ENCODE measurements around the gene GJA3.

Gene GJA3

DNA sequence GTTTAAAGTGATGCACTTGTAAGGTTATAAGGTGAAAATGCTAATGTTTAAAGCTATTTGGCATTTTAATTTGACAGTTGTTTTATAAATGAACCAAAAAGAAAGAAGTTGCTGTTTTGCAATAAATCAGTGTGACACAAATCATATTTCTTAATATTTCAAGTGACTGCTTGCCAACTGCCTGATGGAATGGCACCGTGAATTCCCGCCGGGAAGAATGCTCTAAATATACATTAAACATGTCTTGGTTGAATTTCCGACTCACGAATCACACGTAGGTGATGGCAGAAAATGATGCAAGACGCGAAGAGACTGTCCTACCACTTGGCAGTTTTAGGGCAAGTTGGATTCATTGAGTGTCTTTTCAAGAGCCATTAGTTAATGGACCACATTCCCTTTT lies 34.9 kb upstream of the GJA3 start:
- no peak overlapping the region for H3K4me3 ChIP-seq (ENCODE audit: low read length)
- peak; percentile 71 for DNase-seq (ENCODE audit: low read depth)
- TF ChIP-seq, protein P1, sequence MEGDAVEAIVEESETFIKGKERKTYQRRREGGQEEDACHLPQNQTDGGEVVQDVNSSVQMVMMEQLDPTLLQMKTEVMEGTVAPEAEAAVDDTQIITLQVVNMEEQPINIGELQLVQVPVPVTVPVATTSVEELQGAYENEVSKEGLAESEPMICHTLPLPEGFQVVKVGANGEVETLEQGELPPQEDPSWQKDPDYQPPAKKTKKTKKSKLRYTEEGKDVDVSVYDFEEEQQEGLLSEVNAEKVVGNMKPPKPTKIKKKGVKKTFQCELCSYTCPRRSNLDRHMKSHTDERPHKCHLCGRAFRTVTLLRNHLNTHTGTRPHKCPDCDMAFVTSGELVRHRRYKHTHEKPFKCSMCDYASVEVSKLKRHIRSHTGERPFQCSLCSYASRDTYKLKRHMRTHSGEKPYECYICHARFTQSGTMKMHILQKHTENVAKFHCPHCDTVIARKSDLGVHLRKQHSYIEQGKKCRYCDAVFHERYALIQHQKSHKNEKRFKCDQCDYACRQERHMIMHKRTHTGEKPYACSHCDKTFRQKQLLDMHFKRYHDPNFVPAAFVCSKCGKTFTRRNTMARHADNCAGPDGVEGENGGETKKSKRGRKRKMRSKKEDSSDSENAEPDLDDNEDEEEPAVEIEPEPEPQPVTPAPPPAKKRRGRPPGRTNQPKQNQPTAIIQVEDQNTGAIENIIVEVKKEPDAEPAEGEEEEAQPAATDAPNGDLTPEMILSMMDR (IDR thresholded peaks at IDR 0.05; ENCODE audit: insufficient read depth, low read depth, low read length, missing control alignments): no peak

DNA sequence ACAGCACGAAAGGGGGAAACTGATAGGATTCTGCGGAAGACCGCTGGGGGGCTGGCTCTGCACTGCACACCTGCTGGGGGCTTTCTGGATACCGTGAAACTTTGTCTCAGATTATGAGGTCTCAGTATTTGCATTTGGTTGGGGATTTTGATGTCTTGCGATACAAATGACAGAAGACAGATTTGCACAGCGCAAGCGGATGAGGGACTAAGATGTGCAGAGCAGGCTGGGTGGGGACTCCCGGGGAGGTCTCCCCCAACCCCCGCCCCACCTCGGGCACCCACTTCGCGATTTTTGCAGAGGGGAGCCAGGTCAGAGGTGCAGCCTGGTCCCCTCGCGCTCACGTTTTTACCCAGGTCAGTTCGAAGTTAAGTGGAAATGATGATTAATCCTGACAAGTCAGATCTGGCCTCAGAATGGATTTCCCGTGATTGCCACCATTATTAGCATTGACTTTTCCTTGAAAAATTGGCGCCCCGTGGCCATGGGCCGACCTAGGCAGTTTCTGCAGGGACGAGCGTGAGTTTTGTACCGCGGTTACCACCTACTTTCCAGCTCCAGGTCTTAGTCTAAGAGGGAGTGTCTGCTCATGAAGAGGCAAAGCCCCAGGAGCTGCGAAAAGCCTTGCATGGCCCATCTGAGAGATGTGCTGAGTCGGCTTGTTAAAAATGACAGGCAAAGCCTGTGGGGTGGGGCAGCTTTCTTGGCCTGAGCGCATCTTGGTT lies 33.2 kb upstream of the GJA3 start:
- H3K4me3 ChIP-seq (ENCODE audit: low read length): peak overlapping the region; percentile 80
- peak; percentile 79 for DNase-seq (ENCODE audit: low read depth)
- TF ChIP-seq, protein P1 (IDR thresholded peaks at IDR 0.05; ENCODE audit: insufficient read depth, low read depth, low read length, missing control alignments): no peak

- no peak for DNase-seq (ENCODE audit: low read depth)
- TF ChIP-seq, protein P1 (IDR thresholded peaks at IDR 0.05; ENCODE audit: insufficient read depth, low read depth, low read length, missing control alignments): no peak
- H3K4me3 ChIP-seq (ENCODE audit: low read length): peak overlapping the region; percentile 80
Observed at GRCh38 chr13:20193162-20193906, 32.5 kb upstream of the GJA3 start.

GRCh38 chr13:20192836-20193161 lies 31.9 kb upstream of the GJA3 start, which contains the start of gene GJB2:
Gene GJB2, minus strand, starts transcription at chr13:20192938. Its CDS starts 3,357 bp downstream, at chr13:20189581.
- DNase-seq (ENCODE audit: low read depth): peak; percentile 65
- H3K4me3 ChIP-seq (ENCODE audit: low read length): peak within 1 kb of the TSS; percentile 80
- TF ChIP-seq, protein P1 (IDR thresholded peaks at IDR 0.05; ENCODE audit: insufficient read depth, low read depth, low read length, missing control alignments): no peak

DNA sequence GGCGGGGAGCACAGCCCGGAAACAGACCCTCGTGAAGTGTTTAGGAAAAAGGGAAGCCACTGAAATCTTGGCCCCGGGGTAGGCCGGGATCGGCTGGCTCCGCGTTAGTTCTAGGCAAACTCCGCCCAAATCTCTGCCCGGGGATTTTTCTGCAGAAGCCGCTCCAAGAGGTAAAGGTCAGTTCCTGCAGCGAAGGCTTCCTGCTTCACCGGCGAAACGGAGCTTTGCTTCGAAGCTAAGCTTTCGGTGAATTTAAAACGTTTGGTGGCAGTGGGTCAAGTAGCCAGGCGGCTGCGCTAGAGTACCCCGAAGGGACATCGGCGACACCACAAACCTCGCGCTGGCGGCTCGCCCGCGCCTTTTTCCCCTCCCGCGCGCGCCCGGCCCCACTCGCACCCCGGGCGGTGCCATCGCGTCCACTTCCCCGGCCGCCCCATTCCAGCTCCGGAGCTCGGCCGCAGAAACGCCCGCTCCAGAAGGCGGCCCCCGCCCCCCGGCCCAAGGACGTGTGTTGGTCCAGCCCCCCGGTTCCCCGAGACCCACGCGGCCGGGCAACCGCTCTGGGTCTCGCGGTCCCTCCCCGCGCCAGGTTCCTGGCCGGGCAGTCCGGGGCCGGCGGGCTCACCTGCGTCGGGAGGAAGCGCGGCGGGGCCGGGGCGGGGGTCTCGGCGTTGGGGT lies 31.4 kb upstream of the GJA3 start:
- TF ChIP-seq, protein P1 (IDR thresholded peaks at IDR 0.05; ENCODE audit: insufficient read depth, low read depth, low read length, missing control alignments): no peak
- DNase-seq (ENCODE audit: low read depth): peak; percentile 42
- peak overlapping the region; percentile 80 for H3K4me3 ChIP-seq (ENCODE audit: low read length)

DNA sequence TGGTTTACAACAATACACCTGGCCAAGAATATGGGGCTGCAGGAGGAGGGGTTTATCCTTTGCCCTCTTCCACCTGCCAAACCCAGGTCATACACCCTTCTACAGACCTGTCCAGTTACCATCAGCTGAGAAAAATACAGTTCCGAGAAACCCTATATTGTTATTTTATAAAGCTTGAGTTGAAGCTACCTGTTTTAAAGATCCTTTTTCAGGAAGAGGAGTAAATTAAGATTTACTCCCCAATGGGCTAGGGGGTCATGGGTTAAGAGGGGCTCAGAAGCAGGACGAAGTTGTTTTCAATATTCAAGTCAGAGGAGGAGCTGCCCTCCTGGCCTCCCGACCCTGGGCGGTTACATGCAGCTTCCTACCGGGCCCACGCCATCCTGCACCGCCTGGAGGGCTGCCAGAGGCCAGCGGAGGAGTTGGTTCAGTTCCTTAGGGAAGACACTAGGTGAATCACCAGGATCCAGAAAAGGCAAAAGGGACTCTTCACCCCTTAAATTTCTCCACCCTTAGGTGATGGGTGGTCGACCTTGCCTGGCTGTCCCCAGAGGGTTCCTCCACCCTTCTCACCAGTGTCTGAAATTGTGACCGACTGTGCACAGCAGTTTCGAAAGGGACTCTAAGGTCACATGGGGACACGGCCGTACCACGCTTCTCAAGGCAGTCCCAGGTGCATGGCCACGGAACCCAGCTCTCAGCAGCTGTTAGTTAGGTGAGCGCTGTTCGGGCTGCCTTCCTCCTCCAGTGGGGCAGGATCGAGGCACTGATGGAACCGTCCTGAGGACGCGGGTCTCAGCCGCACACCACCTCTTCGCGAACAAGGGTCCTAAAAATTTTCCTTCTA lies 30.7 kb upstream of the GJA3 start:
- TF ChIP-seq, protein P1 (IDR thresholded peaks at IDR 0.05; ENCODE audit: insufficient read depth, low read depth, low read length, missing control alignments): no peak
- peak overlapping the region; percentile 80 for H3K4me3 ChIP-seq (ENCODE audit: low read length)
- DNase-seq (ENCODE audit: low read depth): no peak
